GM21381 (cell line): ENCODE results near the gene ABCG8.

Experiments
- ATAC-seq: cut with Tn5 transposase; IDR thresholded peaks from one replicate; pipeline ENCODE4 v1.9.1; 2021; ENCODE audit warnings: mild to moderate bottlenecking, moderate library complexity; ENCODE audit not compliant: unreplicated experiment

ABCG8 gene

DNA sequence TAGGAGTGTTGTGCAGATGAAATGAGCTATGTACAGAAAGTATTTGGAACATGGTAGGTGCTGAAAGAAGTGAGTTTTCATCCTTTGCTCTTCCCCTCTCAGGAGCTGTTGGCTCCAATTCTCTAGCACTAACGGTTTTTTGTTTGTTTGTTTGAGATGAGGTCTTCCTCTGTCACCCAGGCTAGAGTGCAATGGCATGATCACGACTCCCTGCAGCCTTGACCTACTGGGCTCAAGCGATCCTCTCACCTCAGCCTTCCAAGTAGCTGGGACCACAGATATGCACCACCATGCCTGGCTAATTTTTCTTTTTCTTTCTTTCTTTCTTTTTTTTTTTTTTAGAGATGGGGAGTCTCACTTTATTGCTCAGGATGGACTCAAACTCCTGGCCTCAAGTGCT is 12.9 kb upstream of the ABCG8 start:
- ATAC-seq, result no peak

- no peak for ATAC-seq
Observed at GRCh38 chr2:43826305-43827250, 12.2 kb upstream of the ABCG8 start.

DNA sequence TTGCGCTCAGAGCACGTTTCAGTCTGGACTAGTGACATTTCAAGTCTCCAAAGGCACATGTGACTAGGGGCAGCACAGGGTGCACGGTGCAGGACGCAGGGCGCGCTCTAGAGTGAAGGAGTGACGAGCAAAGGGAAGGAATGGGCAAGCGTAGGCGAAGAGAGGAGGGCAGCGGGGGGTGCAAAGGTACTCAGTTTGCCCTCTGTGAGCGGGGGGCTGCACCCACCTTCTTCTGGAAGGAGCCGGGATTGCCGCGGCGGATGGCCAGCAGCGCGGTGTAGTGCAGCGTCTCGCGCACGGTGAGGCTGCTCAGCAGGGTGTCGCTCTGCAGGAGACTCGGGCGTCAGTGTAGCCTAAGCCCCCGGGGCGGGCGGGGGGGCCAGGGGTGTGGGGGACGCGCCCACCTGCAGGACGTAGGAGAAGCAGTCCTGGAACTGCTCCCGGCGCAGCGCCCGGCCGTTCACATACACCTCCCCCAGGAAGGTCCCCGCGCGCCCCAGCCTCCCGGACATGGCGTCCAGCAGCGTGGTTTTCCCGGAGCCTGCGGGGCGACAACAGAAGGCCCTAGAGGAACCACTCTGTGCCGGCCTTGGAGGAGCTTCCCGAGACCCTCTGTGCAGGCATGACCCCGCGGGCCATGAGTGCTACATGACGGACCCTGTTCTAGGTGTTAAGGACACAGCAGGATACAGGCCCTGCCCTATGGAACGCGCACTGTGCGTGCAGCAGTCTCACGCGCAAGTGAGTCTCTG is 7.1 kb upstream of the ABCG8 start:
- no peak for ATAC-seq

DNA sequence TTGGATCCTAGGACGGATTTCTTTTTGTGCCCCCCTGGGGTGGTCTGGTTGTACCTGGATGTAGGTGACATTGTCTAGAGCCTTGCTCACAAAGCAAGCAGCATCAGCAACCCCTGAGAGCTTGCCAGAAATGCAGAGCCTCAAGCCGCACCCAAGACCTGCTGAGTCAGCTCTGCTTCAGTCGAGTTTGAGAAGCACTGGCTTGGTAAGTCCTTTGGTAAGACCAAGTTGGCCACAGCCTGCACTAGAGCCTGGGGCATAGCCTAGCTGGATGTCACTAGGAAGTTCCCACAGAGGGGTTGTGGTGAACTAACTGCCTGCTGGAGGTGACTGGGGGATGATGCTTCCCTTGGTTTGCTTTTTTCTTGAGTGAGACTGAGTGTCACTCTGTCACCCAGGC is 6.3 kb upstream of the ABCG8 start:
- no peak for ATAC-seq

DNA sequence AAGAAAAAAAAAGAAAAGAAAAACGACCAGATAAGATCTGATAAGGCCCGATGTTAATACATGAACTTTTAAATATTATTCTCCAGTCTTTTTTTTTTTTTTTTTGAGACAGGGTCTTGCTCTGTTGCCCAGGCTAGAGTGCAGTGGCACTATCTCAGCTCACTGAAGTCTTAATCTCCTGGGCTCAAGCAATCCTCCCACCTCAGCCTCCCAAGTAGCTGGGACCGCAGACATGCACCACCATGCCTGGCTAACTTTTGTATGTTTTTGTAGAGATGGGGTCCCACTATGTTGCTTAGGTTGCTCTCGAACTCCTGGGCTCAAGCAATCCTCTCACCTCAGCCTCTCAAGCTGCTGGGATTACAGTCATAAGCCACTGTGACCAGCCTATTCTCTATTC is 1.7 kb upstream of the ABCG8 start:
- ATAC-seq, result no peak

DNA sequence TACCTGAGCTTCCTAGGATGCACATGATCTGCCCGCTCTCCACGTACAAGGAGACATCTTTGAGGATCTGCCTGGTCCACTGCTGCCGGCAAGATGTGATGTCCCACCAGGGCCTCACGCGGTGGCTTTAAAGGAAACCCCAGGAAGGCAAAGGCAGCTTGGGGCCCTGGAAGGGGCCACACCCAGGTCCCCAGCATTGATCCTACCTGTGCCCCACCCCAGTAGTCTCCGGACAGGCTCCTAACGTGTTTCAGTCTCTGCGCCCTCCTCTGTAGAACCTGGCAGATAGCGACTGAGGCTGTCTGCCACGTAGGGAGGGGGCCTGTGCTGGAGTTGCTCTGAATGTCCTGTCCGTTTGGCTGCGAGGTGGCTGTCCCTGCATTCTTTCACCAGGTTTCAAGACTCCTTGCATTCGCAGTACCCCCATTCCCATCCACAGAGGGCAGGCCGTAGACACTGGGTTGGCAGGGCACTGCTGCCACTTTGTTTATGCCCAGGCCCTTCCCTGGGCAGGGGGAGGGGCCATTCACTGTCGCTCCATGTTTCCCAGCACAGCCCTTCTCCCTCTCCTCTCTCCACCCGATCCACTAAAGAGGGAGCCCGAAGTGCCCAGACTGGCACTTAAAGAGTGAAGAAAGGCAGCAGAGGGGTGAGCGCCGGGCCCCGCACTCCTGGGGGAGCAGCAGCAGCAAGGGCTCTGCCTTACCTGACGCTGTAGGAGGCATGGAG is 776 bp upstream of the ABCG8 start:
- no peak for ATAC-seq

- ATAC-seq, result no peak
Observed at GRCh38 chr2:43839776-43840564, 1.2 kb downstream of the ABCG8 start.

GRCh38 chr2:43840965-43841364 is 2.2 kb downstream of the ABCG8 start:
- ATAC-seq, result no peak

DNA sequence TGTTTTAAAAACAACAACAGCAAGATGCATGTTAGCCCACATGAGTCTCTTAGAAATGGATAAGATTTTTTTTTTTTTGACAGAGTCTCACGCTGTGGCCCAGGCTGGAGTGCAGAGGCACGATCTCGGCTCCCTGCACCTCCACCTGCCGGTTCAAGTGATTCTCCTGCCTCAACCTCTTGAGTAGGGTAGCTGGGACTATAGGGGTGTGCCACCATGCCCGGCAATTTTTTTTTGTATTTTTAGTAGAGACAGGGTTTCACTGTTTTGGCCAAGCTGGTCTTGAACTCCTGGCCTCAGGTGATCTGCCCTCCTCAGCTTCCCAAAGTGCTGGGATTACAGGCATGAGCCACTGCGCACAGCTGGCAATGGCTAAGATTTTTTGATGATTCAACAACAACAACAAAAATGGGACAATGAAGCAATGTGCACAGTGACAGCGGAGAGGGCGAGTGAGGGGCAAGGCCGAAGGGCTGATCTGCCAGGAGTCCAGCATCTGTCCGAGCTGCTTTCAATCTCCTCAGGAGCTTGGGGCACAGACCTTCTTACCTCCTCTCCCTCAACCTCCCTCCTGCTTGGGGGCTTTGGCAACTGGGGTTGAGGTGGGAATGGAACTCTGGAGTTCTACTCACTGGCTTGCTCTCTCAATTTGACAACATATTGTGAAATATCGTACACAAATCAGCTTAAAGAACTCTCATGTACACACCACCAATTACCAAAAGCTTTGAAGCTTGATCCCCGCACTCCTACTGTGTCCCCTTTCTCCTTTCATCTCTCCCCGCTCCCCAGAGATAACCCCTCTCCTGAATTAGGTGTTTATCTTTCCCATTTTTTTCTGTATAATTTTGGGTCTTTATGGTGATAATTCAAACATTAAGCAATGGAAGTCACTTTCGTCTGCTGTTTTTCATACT is 3.4 kb downstream of the ABCG8 start:
- ATAC-seq, result no peak

GRCh38 chr2:43842866-43843226 is 4.1 kb downstream of the ABCG8 start:
- no peak for ATAC-seq

DNA sequence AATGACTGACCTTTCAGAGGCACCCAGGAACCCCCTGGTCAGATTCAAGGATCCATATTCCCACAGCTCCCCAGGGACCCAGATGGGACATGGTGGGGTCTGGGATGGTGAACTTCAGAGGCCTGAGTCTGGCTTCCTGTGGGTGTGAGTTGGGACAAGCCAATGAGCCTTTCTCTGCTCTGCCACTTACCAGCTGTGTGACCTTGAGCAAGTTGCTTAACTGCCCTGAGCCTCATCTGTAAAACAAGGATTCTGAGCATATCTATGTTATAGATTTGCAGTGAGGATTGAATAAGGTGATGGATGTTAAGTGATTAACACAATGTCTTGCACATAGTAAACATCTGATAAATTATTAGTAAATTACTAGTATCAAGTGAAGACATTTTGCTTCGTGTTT is 6.4 kb downstream of the ABCG8 start:
- ATAC-seq, result no peak

GRCh38 chr2:43846140-43846793 is 7.5 kb downstream of the ABCG8 start:
- ATAC-seq, result no peak

GRCh38 chr2:43848214-43848613 is 9.4 kb downstream of the ABCG8 start:
- no peak for ATAC-seq

GRCh38 chr2:43851011-43851980 is 12.5 kb downstream of the ABCG8 start:
- ATAC-seq, result no peak

DNA sequence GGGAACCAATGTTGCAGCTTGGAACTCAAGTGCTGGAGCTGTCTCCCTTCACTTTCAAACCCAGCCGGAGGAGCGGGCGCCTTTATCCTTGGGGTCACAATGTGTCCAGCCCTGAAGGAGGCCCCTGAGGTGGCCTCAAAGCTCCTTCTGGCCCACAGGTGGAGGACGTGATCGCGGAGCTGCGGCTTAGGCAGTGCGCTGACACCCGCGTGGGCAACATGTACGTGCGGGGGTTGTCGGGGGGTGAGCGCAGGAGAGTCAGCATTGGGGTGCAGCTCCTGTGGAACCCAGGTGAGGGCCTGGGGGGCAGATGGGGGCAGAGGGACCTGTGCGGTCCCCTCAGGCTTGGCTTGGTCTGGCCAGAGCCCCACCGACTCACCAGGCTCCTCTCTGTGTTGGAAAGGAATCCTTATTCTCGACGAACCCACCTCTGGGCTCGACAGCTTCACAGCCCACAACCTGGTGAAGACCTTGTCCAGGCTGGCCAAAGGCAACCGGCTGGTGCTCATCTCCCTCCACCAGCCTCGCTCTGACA is 13.5 kb downstream of the ABCG8 start:
- ATAC-seq, result no peak

GRCh38 chr2:43853141-43854081 is 14.6 kb downstream of the ABCG8 start:
- ATAC-seq, result no peak

GRCh38 chr2:43854671-43855070 is 15.9 kb downstream of the ABCG8 start:
- no peak for ATAC-seq
